Transverse colon (tissue), 3 donors: ENCODE results near the gene CD22.

Source experiments
- POLR2A ChIP-seq: fragments of 450-650 bp; IDR thresholded peaks from one replicate; pipeline ENCODE4 v1.6.1; 2016; ENCODE audit warnings: antibody characterized with exemption, mild to moderate bottlenecking, moderate library complexity
- TF ChIP-seq, protein P1 (sequence below), 5 experiments: fragments of 200-600 bp in 3 of 5; fragments of 450-650 bp in 2 of 5; sonication (generic) in 3 of 5; IDR thresholded peaks; 1 replicate in 2 of 5; 2 replicates in 3 of 5; pipeline ENCODE4 v1.5.1; 2016 to 2017; ENCODE audit warnings: antibody characterized with exemption in 5 of 5, inconsistent platforms in 3 of 5, mild to moderate bottlenecking in 2 of 5, moderate library complexity in 1 of 5

- TF ChIP-seq, protein P1, sequence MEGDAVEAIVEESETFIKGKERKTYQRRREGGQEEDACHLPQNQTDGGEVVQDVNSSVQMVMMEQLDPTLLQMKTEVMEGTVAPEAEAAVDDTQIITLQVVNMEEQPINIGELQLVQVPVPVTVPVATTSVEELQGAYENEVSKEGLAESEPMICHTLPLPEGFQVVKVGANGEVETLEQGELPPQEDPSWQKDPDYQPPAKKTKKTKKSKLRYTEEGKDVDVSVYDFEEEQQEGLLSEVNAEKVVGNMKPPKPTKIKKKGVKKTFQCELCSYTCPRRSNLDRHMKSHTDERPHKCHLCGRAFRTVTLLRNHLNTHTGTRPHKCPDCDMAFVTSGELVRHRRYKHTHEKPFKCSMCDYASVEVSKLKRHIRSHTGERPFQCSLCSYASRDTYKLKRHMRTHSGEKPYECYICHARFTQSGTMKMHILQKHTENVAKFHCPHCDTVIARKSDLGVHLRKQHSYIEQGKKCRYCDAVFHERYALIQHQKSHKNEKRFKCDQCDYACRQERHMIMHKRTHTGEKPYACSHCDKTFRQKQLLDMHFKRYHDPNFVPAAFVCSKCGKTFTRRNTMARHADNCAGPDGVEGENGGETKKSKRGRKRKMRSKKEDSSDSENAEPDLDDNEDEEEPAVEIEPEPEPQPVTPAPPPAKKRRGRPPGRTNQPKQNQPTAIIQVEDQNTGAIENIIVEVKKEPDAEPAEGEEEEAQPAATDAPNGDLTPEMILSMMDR (IDR thresholded peaks at IDR 0.05), result no peak
- TF ChIP-seq POLR2A, result no peak
Measured at GRCh38 chr19:35351411-35352176, 22.6 kb downstream of the CD22 start.
